ENCODE measurements around the gene CDH4. TPM values are rescaled to one million over a fixed set of nuclear protein-coding genes. Genes with fewer than 3 reads are reported as not detected.

CDH4 gene
- total and polyA plus RNA-seq, 4 donors: 0.06 to 0.10 TPM; not detected in 2

- no peaks in the 10 kb centered on the region for H3K4me1 ChIP-seq (ENCODE audit: control insufficient read depth in 1 of 2, insufficient read depth in 2 of 2, low read length in 2 of 2)
- intact Hi-C loops (cut with DNase I): no loop called here
- H3K4me3 ChIP-seq (ENCODE audit: low read length in 2 of 2): no peak overlapping the region
- DNase-seq: no peak
- no peaks in the 10 kb centered on the region for H3K36me3 ChIP-seq (ENCODE audit: control insufficient read depth in 1 of 2, insufficient read depth in 2 of 2, low read length in 1 of 2)
- 67 to 76% methylated on average over 7 of the region's 7 CpGs for WGBS, 2 donors
- H3K9me3 ChIP-seq (ENCODE audit: control insufficient read depth, low read length): peaks cover 9% of the 10 kb centered on the region
- H3K27ac ChIP-seq (ENCODE audit: low read depth in 1 of 2, low read length in 2 of 2): no peak overlapping the region
- ATAC-seq (ENCODE audit: low FRiP score): no peak
- peaks cover 0 to 2% of the 10 kb centered on the region in 2 donors for H3K27me3 ChIP-seq (ENCODE audit: control insufficient read depth in 1 of 2, insufficient read depth in 2 of 2, low read length in 1 of 2)
Observed at GRCh38 chr20:61256824-61257223, 4.8 kb downstream of the CDH4 start.

DNA sequence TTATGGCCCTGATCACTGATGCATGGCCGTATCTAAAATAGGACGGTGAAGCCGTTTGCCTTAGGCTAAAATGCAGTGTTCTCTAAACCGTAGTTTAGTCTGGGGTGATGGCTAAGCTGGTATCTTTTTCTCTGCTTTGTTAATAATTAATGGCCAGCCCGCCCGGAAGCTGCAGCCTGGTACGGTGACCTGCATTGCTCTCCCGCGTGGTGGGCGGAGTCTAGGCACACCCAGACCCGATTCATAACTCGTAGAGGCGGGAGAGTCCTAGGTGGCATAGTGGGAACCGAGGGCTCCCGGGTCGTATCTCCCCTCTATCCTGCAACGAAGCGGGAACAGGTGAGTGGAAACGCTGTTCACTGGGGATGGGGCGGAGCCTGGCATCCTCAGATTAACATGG is 5.5 kb downstream of the CDH4 start:
- DNase-seq (no peak), ATAC-seq (ENCODE audit: low FRiP score) (no peak)
- no peaks in the 10 kb centered on the region for H3K4me1 ChIP-seq (ENCODE audit: control insufficient read depth in 1 of 2, insufficient read depth in 2 of 2, low read length in 2 of 2)
- intact Hi-C loops (cut with DNase I): no loop called here
- no peak overlapping the region for H3K27ac ChIP-seq (ENCODE audit: low read depth in 1 of 2, low read length in 2 of 2)
- peaks cover 9% of the 10 kb centered on the region for H3K9me3 ChIP-seq (ENCODE audit: control insufficient read depth, low read length)
- WGBS, 2 donors: 81 to 94% methylated on average over 20 of the region's 20 CpGs
- H3K27me3 ChIP-seq (ENCODE audit: control insufficient read depth in 1 of 2, insufficient read depth in 2 of 2, low read length in 1 of 2): peaks cover 0 to 2% of the 10 kb centered on the region in 2 donors
- no peak overlapping the region for H3K4me3 ChIP-seq (ENCODE audit: low read length in 2 of 2)
- H3K36me3 ChIP-seq (ENCODE audit: control insufficient read depth in 1 of 2, insufficient read depth in 2 of 2, low read length in 1 of 2): no peaks in the 10 kb centered on the region

GRCh38 chr20:61259741-61260140 is 7.7 kb downstream of the CDH4 start:
- H3K27me3 ChIP-seq (ENCODE audit: control insufficient read depth in 1 of 2, insufficient read depth in 2 of 2, low read length in 1 of 2): no peaks in the 10 kb centered on the region
- no peaks in the 10 kb centered on the region for H3K4me1 ChIP-seq (ENCODE audit: control insufficient read depth in 1 of 2, insufficient read depth in 2 of 2, low read length in 2 of 2)
- ATAC-seq (ENCODE audit: low FRiP score): no peak
- no peak for DNase-seq
- intact Hi-C loops (cut with DNase I): no loop called here
- WGBS, 2 donors: 85 to 89% methylated on average over 3 of the region's 3 CpGs
- H3K27ac ChIP-seq (ENCODE audit: low read depth in 1 of 2, low read length in 2 of 2): no peak overlapping the region
- H3K9me3 ChIP-seq (ENCODE audit: control insufficient read depth, low read length): peaks cover 9% of the 10 kb centered on the region
- no peaks in the 10 kb centered on the region for H3K36me3 ChIP-seq (ENCODE audit: control insufficient read depth in 1 of 2, insufficient read depth in 2 of 2, low read length in 1 of 2)
- no peak overlapping the region for H3K4me3 ChIP-seq (ENCODE audit: low read length in 2 of 2)

GRCh38 chr20:61260905-61261304 is 8.8 kb downstream of the CDH4 start:
- Histone ChIP-seq H3K36me3 (ENCODE audit: control insufficient read depth in 1 of 2, insufficient read depth in 2 of 2, low read length in 1 of 2) (no peaks in the 10 kb centered on the region), H3K4me1 (ENCODE audit: control insufficient read depth in 1 of 2, insufficient read depth in 2 of 2, low read length in 2 of 2) (no peaks in the 10 kb centered on the region), H3K4me3 (ENCODE audit: low read length in 2 of 2) (no peak overlapping the region), H3K9me3 (ENCODE audit: control insufficient read depth, low read length) (peaks cover 12% of the 10 kb centered on the region), H3K27ac (ENCODE audit: low read depth in 1 of 2, low read length in 2 of 2) (no peak overlapping the region), H3K27me3 (ENCODE audit: control insufficient read depth in 1 of 2, insufficient read depth in 2 of 2, low read length in 1 of 2) (no peaks in the 10 kb centered on the region)
- WGBS, 2 donors: 70 to 71% methylated on average over 7 of the region's 7 CpGs
- DNase-seq (no peak), ATAC-seq (ENCODE audit: low FRiP score) (no peak)
- intact Hi-C loops (cut with DNase I): no loop called here

- Histone ChIP-seq H3K27me3 (ENCODE audit: control insufficient read depth in 1 of 2, insufficient read depth in 2 of 2, low read length in 1 of 2) (no peaks in the 10 kb centered on the region), H3K4me3 (ENCODE audit: low read length in 2 of 2) (no peak overlapping the region), H3K9me3 (ENCODE audit: control insufficient read depth, low read length) (peaks cover 10% of the 10 kb centered on the region), H3K36me3 (ENCODE audit: control insufficient read depth in 1 of 2, insufficient read depth in 2 of 2, low read length in 1 of 2) (no peaks in the 10 kb centered on the region), H3K27ac (ENCODE audit: low read depth in 1 of 2, low read length in 2 of 2) (no peak overlapping the region), H3K4me1 (ENCODE audit: control insufficient read depth in 1 of 2, insufficient read depth in 2 of 2, low read length in 2 of 2) (no peaks in the 10 kb centered on the region)
- 72 to 74% methylated on average over 18 of the region's 18 CpGs for WGBS, 2 donors
- no peak for ATAC-seq (ENCODE audit: low FRiP score)
- intact Hi-C loops (cut with DNase I): no loop called here
- no peak for DNase-seq
Observed at GRCh38 chr20:61262036-61262435, 10.0 kb downstream of the CDH4 start.

GRCh38 chr20:61262514-61262913 is 10.5 kb downstream of the CDH4 start:
- ATAC-seq (ENCODE audit: low FRiP score): no peak
- H3K27me3 ChIP-seq (ENCODE audit: control insufficient read depth in 1 of 2, insufficient read depth in 2 of 2, low read length in 1 of 2): no peaks in the 10 kb centered on the region
- intact Hi-C loops (cut with DNase I): no loop called here
- no peaks in the 10 kb centered on the region for H3K4me1 ChIP-seq (ENCODE audit: control insufficient read depth in 1 of 2, insufficient read depth in 2 of 2, low read length in 2 of 2)
- no peak overlapping the region for H3K27ac ChIP-seq (ENCODE audit: low read depth in 1 of 2, low read length in 2 of 2)
- DNase-seq: no peak
- peaks cover 10% of the 10 kb centered on the region for H3K9me3 ChIP-seq (ENCODE audit: control insufficient read depth, low read length)
- no peak overlapping the region for H3K4me3 ChIP-seq (ENCODE audit: low read length in 2 of 2)
- no peaks in the 10 kb centered on the region for H3K36me3 ChIP-seq (ENCODE audit: control insufficient read depth in 1 of 2, insufficient read depth in 2 of 2, low read length in 1 of 2)

GRCh38 chr20:61263084-61263695 is 11.1 kb downstream of the CDH4 start:
- H3K4me1 ChIP-seq (ENCODE audit: control insufficient read depth in 1 of 2, insufficient read depth in 2 of 2, low read length in 2 of 2): no peaks in the 10 kb centered on the region
- ATAC-seq (ENCODE audit: low FRiP score) (no peak), DNase-seq (no peak)
- 41 to 42% methylated on average over 10 of the region's 10 CpGs for WGBS, 2 donors
- intact Hi-C loops (cut with DNase I): no loop called here
- no peak overlapping the region for H3K27ac ChIP-seq (ENCODE audit: low read depth in 1 of 2, low read length in 2 of 2)
- H3K9me3 ChIP-seq (ENCODE audit: control insufficient read depth, low read length): peaks cover 10% of the 10 kb centered on the region
- H3K36me3 ChIP-seq (ENCODE audit: control insufficient read depth in 1 of 2, insufficient read depth in 2 of 2, low read length in 1 of 2): no peaks in the 10 kb centered on the region
- H3K4me3 ChIP-seq (ENCODE audit: low read length in 2 of 2): no peak overlapping the region
- no peaks in the 10 kb centered on the region for H3K27me3 ChIP-seq (ENCODE audit: control insufficient read depth in 1 of 2, insufficient read depth in 2 of 2, low read length in 1 of 2)

DNA sequence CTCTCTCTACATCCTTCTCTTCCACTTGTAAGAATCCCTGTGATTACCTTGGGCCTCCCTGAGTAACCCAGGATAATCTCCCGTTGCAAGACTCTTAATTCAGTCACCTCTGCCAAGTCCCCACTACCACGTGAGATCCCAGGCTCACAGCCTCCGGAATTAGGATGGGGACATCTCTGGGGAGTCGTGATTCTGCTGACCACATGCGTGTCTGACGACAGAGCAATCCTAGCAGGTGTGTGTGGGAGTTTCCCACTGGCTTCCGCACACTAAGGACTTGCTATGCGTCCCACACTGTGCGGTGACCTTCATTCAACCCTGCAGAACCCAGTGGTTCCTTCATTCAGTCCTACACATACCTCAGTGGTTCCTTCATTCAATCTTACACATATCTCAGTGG is 11.9 kb downstream of the CDH4 start:
- H3K27me3 ChIP-seq (ENCODE audit: control insufficient read depth in 1 of 2, insufficient read depth in 2 of 2, low read length in 1 of 2): no peaks in the 10 kb centered on the region
- H3K4me3 ChIP-seq (ENCODE audit: low read length in 2 of 2): no peak overlapping the region
- no peak for DNase-seq
- 83 to 88% methylated on average over 9 of the region's 9 CpGs for WGBS, 2 donors
- intact Hi-C loops (cut with DNase I): no loop called here
- H3K9me3 ChIP-seq (ENCODE audit: control insufficient read depth, low read length): peaks cover 7% of the 10 kb centered on the region
- H3K36me3 ChIP-seq (ENCODE audit: control insufficient read depth in 1 of 2, insufficient read depth in 2 of 2, low read length in 1 of 2): no peaks in the 10 kb centered on the region
- H3K27ac ChIP-seq (ENCODE audit: low read depth in 1 of 2, low read length in 2 of 2): no peak overlapping the region
- no peaks in the 10 kb centered on the region for H3K4me1 ChIP-seq (ENCODE audit: control insufficient read depth in 1 of 2, insufficient read depth in 2 of 2, low read length in 2 of 2)
- ATAC-seq (ENCODE audit: low FRiP score): no peak

DNA sequence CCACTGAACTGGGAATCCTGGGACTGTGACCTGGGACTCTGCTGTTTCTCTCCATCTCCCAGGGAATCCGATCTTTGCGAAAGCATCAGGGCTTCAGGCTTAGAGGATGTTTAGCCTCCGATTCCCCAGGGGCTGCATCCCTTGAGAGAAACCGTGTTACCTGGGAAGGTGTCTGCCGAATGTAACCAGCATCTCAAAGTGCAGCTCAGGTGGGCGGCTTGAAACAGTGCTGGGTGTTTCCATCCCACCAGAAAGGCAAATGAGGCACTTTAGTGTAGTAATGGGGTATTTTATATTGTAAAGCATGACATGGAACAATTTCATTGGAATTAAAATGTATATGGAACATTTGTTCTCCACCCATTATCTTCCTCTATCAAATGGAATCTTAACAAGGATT is 15.2 kb downstream of the CDH4 start:
- Histone ChIP-seq H3K4me1 (ENCODE audit: control insufficient read depth in 1 of 2, insufficient read depth in 2 of 2, low read length in 2 of 2) (no peaks in the 10 kb centered on the region), H3K4me3 (ENCODE audit: low read length in 2 of 2) (no peak overlapping the region), H3K27ac (ENCODE audit: low read depth in 1 of 2, low read length in 2 of 2) (no peak overlapping the region), H3K27me3 (ENCODE audit: control insufficient read depth in 1 of 2, insufficient read depth in 2 of 2, low read length in 1 of 2) (no peaks in the 10 kb centered on the region), H3K36me3 (ENCODE audit: control insufficient read depth in 1 of 2, insufficient read depth in 2 of 2, low read length in 1 of 2) (no peaks in the 10 kb centered on the region), H3K9me3 (ENCODE audit: control insufficient read depth, low read length) (peaks cover 3% of the 10 kb centered on the region)
- intact Hi-C loops (cut with DNase I): no loop called here
- DNase-seq: no peak
- no peak for ATAC-seq (ENCODE audit: low FRiP score)
- 65 to 76% methylated on average over 6 of the region's 6 CpGs for WGBS, 2 donors
